Upper lobe of right lung (tissue), 1 donor: ENCODE measurements around the gene HOXD1. TPM values are rescaled to one million over a fixed set of nuclear protein-coding genes. Genes with fewer than 3 reads are reported as not detected.
A peak's percentile ranks its signal among the peaks of the same experiment; 100 is the strongest.

ENCODE experiments used
- ATAC-seq: fragments of 200-7000 bp; cut with Tn5 transposase; one replicate; pipeline ENCODE4 v1.9.1; 2020; ENCODE audit warnings: mild to moderate bottlenecking, moderate library complexity
- DNase-seq: peaks from one replicate; pipeline ENCODE4 v3.0.0-alpha.2; 2020
- H3K27ac ChIP-seq: fragments of 200-600 bp; one replicate; pipeline ENCODE4 v1.8.0; 2022
- H3K27me3 ChIP-seq: fragments of 200-600 bp; one replicate; pipeline ENCODE4 v1.8.0; 2022; ENCODE audit warnings: mild to moderate bottlenecking
- H3K36me3 ChIP-seq: fragments of 200-600 bp; one replicate; pipeline ENCODE4 v1.8.0; 2022
- H3K4me1 ChIP-seq: fragments of 200-600 bp; one replicate; pipeline ENCODE4 v1.8.0; 2022
- H3K4me3 ChIP-seq: fragments of 200-600 bp; one replicate; pipeline ENCODE4 v1.8.0; 2022; ENCODE audit warnings: mild to moderate bottlenecking
- H3K9me3 ChIP-seq: fragments of 200-600 bp; one replicate; pipeline ENCODE4 v1.8.0; 2022
- CTCF ChIP-seq: fragments of 200-600 bp; IDR thresholded peaks from one replicate; pipeline ENCODE4 v1.8.0; 2022; ENCODE audit warnings: antibody characterized with exemption
- intact Hi-C: fragments of 100-400 bp; cut with DNase I; formaldehyde crosslinking; loops from one replicate; pipeline ENCODE4 v1.11.0; 2022
- total RNA-seq: library from RNA; stranded (reverse); fragmentation: NEBNext Ultra II Directional; extraction: Animal tissue kit (Norgen Biotek cat#: 25700); gene quantifications from one replicate; pipeline ENCODE4 v1.2.1, GENCODE V29; 2021
- donor health status: DM: no; HTN: yes; CAD: no; lungs with severe emphysema.

The HOXD1 gene
- total RNA-seq, 1 donor from 2014 or later: 4.1 TPM

- no peak overlapping the region for H3K4me3 ChIP-seq
- DNase-seq: no peak
- no peaks in the 10 kb centered on the region for H3K9me3 ChIP-seq
- intact Hi-C loops: no loop called here
- no peaks in the 10 kb centered on the region for H3K36me3 ChIP-seq
- peaks cover 7% of the 10 kb centered on the region for H3K4me1 ChIP-seq
- H3K27me3 ChIP-seq: peaks cover 91% of the 10 kb centered on the region
- no peak for TF ChIP-seq CTCF
- no peak for ATAC-seq
- H3K27ac ChIP-seq: no peak overlapping the region
Observed at GRCh38 chr2:176169181-176169580, 19.3 kb upstream of the HOXD1 start.

GRCh38 chr2:176169711-176170110 lies 18.8 kb upstream of the HOXD1 start:
- no peak overlapping the region for H3K27ac ChIP-seq
- H3K27me3 ChIP-seq: peaks cover 91% of the 10 kb centered on the region
- no peaks in the 10 kb centered on the region for H3K9me3 ChIP-seq
- ATAC-seq: no peak
- DNase-seq: no peak
- peaks cover 7% of the 10 kb centered on the region for H3K4me1 ChIP-seq
- intact Hi-C loops: no loop called here
- H3K36me3 ChIP-seq: no peaks in the 10 kb centered on the region
- no peak overlapping the region for H3K4me3 ChIP-seq
- TF ChIP-seq CTCF: no peak

- intact Hi-C loops: no loop called here
- Histone ChIP-seq H3K36me3 (no peaks in the 10 kb centered on the region), H3K4me3 (no peak overlapping the region), H3K4me1 (peaks cover 7% of the 10 kb centered on the region), H3K27me3 (peaks cover 91% of the 10 kb centered on the region), H3K27ac (no peak overlapping the region), H3K9me3 (no peaks in the 10 kb centered on the region)
- DNase-seq: no peak
- no peak for ATAC-seq
- no peak for TF ChIP-seq CTCF
Observed at GRCh38 chr2:176170602-176171305, 17.7 kb upstream of the HOXD1 start.

GRCh38 chr2:176171351-176172006 lies 17.0 kb upstream of the HOXD1 start:
- Histone ChIP-seq H3K4me3 (no peak overlapping the region), H3K4me1 (peaks cover 7% of the 10 kb centered on the region), H3K27ac (no peak overlapping the region), H3K9me3 (no peaks in the 10 kb centered on the region), H3K36me3 (no peaks in the 10 kb centered on the region), H3K27me3 (peaks cover 89% of the 10 kb centered on the region)
- peak; percentile 59 for ATAC-seq
- no peak for TF ChIP-seq CTCF
- intact Hi-C loops: no loop called here
- DNase-seq: peak; percentile 67

GRCh38 chr2:176172007-176172894 lies 16.2 kb upstream of the HOXD1 start:
- Histone ChIP-seq H3K36me3 (no peaks in the 10 kb centered on the region), H3K27me3 (peaks cover 85% of the 10 kb centered on the region), H3K4me1 (peaks cover 7% of the 10 kb centered on the region), H3K9me3 (no peaks in the 10 kb centered on the region), H3K4me3 (no peak overlapping the region), H3K27ac (no peak overlapping the region)
- DNase-seq: no peak
- TF ChIP-seq CTCF: no peak
- no peak for ATAC-seq
- intact Hi-C loops: no loop called here
